ENCODE measurements around the gene ARFGEF3. TPM values are rescaled to one million over a fixed set of nuclear protein-coding genes. Genes with fewer than 3 reads are reported as not detected.

ARFGEF3 gene
- total RNA-seq, 1 donor from 2014 or later, result 0.86 TPM

DNA sequence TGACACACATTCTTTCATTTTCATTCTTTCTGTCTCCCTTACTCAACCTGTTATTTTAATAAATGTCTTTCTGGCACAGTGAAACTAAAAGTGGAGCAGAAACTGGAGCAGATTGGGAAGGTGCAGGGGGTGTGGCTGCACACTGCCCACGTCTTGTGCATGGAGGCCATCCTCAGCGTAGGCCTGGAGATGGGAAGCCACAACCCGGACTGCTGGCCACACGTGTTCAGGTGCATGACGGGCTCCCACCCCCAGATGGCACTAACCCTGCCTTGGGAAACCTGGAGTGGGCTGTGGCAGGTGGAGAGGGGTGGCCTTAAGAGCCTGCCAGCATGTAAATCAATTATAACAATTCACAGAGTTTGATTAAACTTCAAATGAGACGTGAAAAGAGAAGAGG is 128.0 kb downstream of the ARFGEF3 start:
- peak; percentile 82 for ATAC-seq (ENCODE audit: poor library complexity)
- DNase-seq, result peak; percentile 55
- intact Hi-C loops (cut with DNase I), result loop anchor here (5.0 to 10.0 kb wide), 4 partner anchors 115 to 295 kb away; partner anchors contain the start of gene HEBP2

GRCh38 chr6:138290423-138290962 is 128.8 kb downstream of the ARFGEF3 start:
- ATAC-seq (ENCODE audit: poor library complexity), result no peak
- no peak for DNase-seq
- intact Hi-C loops (cut with DNase I), result loop anchor here (10.0 kb wide), 2 partner anchors 114 to 294 kb away; partner anchors contain the start of gene HEBP2

- intact Hi-C loops (cut with DNase I), result loop anchor here (10.0 kb wide), 2 partner anchors 114 to 294 kb away; partner anchors contain the start of gene HEBP2
- no peak for ATAC-seq (ENCODE audit: poor library complexity)
These were observed 129.5 kb downstream of the ARFGEF3 start for GRCh38 chr6:138291036-138291848.

GRCh38 chr6:138291849-138292181 is 130.1 kb downstream of the ARFGEF3 start:
- DNase-seq, result no peak
- intact Hi-C loops (cut with DNase I), result loop anchor here (10.0 kb wide), 2 partner anchors 113 to 293 kb away; partner anchors contain the start of gene HEBP2

More at GRCh38 chr6:138291036-138291848, 129.5 kb downstream of the ARFGEF3 start:
- no peak for DNase-seq

DNA sequence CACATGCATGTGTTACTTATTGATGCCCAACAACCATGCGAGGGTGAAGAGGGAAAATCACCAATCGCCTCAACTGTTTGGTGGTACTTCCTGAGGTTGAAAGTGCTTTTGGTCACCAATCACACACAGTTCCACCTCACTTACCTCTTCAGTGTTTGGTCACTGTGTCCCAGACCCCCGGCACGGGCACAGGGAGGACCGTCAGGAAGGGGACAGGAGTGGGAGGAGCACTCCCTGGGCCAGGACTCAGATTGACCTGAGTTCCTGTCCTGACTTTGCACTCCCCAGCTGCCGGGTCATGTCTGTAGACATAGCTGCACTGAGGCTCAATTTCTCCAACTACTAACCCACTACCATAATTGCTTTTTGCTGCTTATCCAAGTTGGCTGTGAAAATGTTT is 130.7 kb downstream of the ARFGEF3 start:
- DNase-seq, result no peak
- no peak for ATAC-seq (ENCODE audit: poor library complexity)
- intact Hi-C loops (cut with DNase I), result loop anchor here (10.0 kb wide), 2 partner anchors 112 to 292 kb away; partner anchors contain the start of gene HEBP2

More at GRCh38 chr6:138291849-138292181, 130.1 kb downstream of the ARFGEF3 start:
- no peak for ATAC-seq (ENCODE audit: poor library complexity)

GRCh38 chr6:138293428-138294395 is 132.0 kb downstream of the ARFGEF3 start:
- intact Hi-C loops (cut with DNase I), result loop anchor here (10.0 kb wide), 2 partner anchors 111 to 291 kb away; partner anchors contain the start of gene HEBP2
- ATAC-seq (ENCODE audit: poor library complexity) (no peak), DNase-seq (no peak)

- DNase-seq (no peak), ATAC-seq (ENCODE audit: poor library complexity) (no peak)
- intact Hi-C loops (cut with DNase I), result loop anchor here (10.0 kb wide), 2 partner anchors 108 to 288 kb away; partner anchors contain the start of gene HEBP2
These were observed 134.6 kb downstream of the ARFGEF3 start for GRCh38 chr6:138296381-138296780.

GRCh38 chr6:138296786-138297185 is 135.0 kb downstream of the ARFGEF3 start:
- no peak for DNase-seq
- ATAC-seq (ENCODE audit: poor library complexity), result no peak
- intact Hi-C loops (cut with DNase I), result loop anchor here (10.0 kb wide), 2 partner anchors 108 to 288 kb away; partner anchors contain the start of gene HEBP2

- ATAC-seq (ENCODE audit: poor library complexity) (no peak), DNase-seq (no peak)
- intact Hi-C loops (cut with DNase I), result loop anchor here (10.0 kb wide), 2 partner anchors 107 to 287 kb away; partner anchors contain the start of gene HEBP2
These were observed 136.1 kb downstream of the ARFGEF3 start for GRCh38 chr6:138297761-138298298.

GRCh38 chr6:138300469-138300868 is 138.7 kb downstream of the ARFGEF3 start:
- intact Hi-C loops (cut with DNase I), result no loop called here
- ATAC-seq (ENCODE audit: poor library complexity) (no peak), DNase-seq (no peak)

DNA sequence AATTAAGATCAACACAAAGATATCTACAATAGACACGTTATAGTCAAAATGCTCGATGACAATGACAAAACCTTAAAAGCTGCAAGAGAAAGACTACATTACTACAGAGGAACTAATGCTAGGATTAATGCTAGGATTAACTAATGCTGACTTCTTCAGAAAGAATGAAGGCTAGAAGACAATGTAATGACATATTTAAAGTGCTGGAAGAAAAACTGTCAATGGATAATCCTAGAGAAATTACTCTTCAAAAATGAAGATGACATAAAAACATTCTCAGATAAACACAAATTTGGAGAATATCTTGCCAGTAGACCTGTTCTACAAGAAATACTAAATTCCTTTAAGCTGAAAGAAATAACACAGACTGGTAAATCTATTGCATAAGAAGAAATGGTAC is 140.8 kb downstream of the ARFGEF3 start:
- DNase-seq (no peak), ATAC-seq (ENCODE audit: poor library complexity) (no peak)
- intact Hi-C loops (cut with DNase I), result no loop called here

DNA sequence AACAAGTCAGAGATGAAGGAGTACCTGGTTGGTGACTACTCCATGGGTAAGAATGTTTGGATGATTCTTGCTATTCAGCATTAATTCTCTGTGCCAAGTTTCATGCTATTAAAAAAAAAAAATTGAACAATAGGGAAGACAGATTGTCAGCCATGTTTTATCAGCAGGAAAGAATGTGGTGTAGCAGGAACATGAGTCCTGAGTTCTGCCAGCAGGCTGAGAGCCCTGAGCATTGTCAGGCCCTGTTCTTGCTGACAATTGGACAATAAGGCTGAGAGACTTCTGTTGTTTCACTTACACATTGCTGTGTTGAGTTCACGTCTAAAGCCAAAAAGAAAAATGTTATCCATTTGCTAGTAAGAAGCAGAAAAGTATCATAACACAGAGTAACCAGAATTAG is 145.6 kb downstream of the ARFGEF3 start:
- ATAC-seq (ENCODE audit: poor library complexity) (peak; percentile 96), DNase-seq (peak; percentile 53)
- intact Hi-C loops (cut with DNase I), result no loop called here

GRCh38 chr6:138307816-138308730 is 146.3 kb downstream of the ARFGEF3 start:
- DNase-seq (peak; percentile 58), ATAC-seq (ENCODE audit: poor library complexity) (peak; percentile 90)
- intact Hi-C loops (cut with DNase I), result no loop called here

GRCh38 chr6:138308731-138309110 is 147.0 kb downstream of the ARFGEF3 start:
- ATAC-seq (ENCODE audit: poor library complexity) (no peak), DNase-seq (no peak)
- intact Hi-C loops (cut with DNase I), result no loop called here

DNA sequence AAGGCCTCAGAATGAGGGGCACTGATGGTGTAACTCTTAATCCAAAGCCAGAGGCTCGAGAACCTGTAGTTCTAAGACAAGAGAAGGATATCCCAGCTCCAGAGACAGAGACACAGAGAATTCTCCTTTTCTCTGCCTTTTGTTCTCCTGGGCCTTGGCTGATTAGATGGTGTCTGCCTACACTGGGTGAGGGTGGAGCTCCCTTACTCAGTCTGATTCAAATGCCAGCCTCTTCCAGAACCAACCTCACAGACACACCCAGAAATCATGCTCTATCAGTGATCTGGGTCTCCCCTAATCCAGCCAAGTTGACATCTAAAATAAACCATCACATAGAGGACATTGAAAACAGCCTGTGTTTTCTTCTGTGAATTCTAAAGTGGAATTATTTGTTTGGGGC is 148.0 kb downstream of the ARFGEF3 start:
- no peak for ATAC-seq (ENCODE audit: poor library complexity)
- no peak for DNase-seq
- intact Hi-C loops (cut with DNase I), result no loop called here

DNA sequence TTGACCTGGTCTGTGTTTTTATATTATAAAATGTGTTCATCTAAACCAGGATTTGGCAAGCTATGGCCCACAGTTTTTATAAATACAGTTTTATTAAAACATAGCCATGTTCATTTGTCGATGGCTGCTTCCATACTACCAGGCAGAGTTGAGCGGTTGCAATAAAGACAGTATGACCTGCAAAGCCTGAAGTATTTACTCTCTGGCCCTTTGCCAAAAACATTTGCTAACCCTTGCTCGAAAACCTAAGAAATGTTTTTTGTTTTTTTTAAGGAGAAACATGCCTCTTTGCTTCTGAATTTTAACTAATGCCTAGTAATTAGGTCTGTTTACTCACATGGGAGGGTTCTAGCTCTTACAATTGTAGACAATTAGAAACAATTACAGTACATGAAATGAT is 148.6 kb downstream of the ARFGEF3 start:
- DNase-seq, result no peak
- intact Hi-C loops (cut with DNase I), result no loop called here
- ATAC-seq (ENCODE audit: poor library complexity), result no peak

DNA sequence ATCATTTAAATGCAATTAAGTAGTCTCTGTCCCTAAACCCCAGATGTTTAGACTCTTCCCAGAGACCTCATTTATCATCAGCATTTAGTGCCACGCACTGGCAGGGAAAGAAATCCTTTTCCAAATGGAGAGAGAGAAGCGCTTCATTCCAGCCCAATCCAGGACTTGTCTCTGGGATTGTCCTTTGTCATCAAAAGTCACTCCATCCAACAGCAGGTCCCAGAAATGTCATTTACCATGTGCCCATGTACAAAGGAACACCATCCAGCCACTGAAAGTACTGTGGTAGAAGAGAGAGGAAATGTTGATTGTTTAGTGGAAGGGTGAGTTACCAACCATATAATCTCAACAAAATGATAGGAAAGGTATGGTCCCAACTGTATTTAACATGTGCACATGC is 149.1 kb downstream of the ARFGEF3 start:
- ATAC-seq (ENCODE audit: poor library complexity) (no peak), DNase-seq (no peak)
- intact Hi-C loops (cut with DNase I), result no loop called here
